K562 (cell line): ENCODE data around the gene PDLIM7. TPM values are rescaled to one million over a fixed set of nuclear protein-coding genes. Genes with fewer than 3 reads are reported as not detected.

ENCODE experiments used
- BHLHE40 ChIP-seq: IDR thresholded peaks from 2 replicates; pipeline ENCODE4 v1.6.1; 2011; ENCODE audit warnings: low read length, improper control_type of control experiment
- BRD4 ChIP-seq: fragments of 200-600 bp; sonication (generic); IDR thresholded peaks from 2 replicates; pipeline ENCODE4 v1.6.1; 2017; ENCODE audit warnings: inconsistent platforms
- CEBPZ ChIP-seq: fragments of 150-350 bp; IDR thresholded peaks from 2 replicates; pipeline ENCODE4 v1.6.1; 2014; ENCODE audit warnings: low read depth, mild to moderate bottlenecking, low read length, borderline replicate concordance
- CSDE1 ChIP-seq, 2 experiments: fragments of 450-650 bp; IDR thresholded peaks; 2 replicates each; pipeline ENCODE4 v1.6.1; 2016; ENCODE audit warnings: mild to moderate bottlenecking in 1 of 2
- MITF ChIP-seq: IDR thresholded peaks from 2 replicates; pipeline ENCODE4 v1.6.1; 2014; ENCODE audit warnings: antibody characterized with exemption
- NFYB ChIP-seq: IDR thresholded peaks from 2 replicates; pipeline ENCODE4 v1.6.1; 2011; ENCODE audit warnings: mild to moderate bottlenecking, moderate library complexity; ENCODE audit not compliant: insufficient read length; ENCODE audit errors: extremely low read depth
- NR2F6 ChIP-seq: fragments of 450-650 bp; formaldehyde crosslinking; IDR thresholded peaks from 2 replicates; pipeline ENCODE4 v1.4.0; 2020; ENCODE audit warnings: mild to moderate bottlenecking
- TEAD4 ChIP-seq, 2 experiments: sonication (generic) in 1 of 2; formaldehyde crosslinking in 1 of 2; IDR thresholded peaks; 2 replicates each; pipeline versions ENCODE4 v1.6.1 to v1.8.0; 2012 to 2022; ENCODE audit warnings: borderline replicate concordance in 1 of 2, inconsistent platforms in 1 of 2, low read length in 1 of 2, mild to moderate bottlenecking in 1 of 2, missing genetic modification reagents in 1 of 2
- THRAP3 ChIP-seq: fragments of 450-650 bp; IDR thresholded peaks from 2 replicates; pipeline ENCODE4 v1.6.1; 2016; ENCODE audit warnings: mild to moderate bottlenecking, inconsistent platforms, borderline replicate concordance
- ZBED1 ChIP-seq: IDR thresholded peaks from 2 replicates; pipeline ENCODE4 v1.6.1; 2014
- ZNF212 ChIP-seq: fragments of 450-650 bp; formaldehyde crosslinking; IDR thresholded peaks from 2 replicates; pipeline ENCODE4 v1.4.0; 2020; ENCODE audit warnings: mild to moderate bottlenecking
- polyA plus RNA-seq, 8 experiments: library from polyadenylated mRNA; depleted of rRNA in 4 of 8; stranded (reverse) in 5 of 8; unstranded in 3 of 8; fragments of >200 nt; fragmentation: Nextera tagmentation in 2 of 8; fragmentation: Illumina TruSeq in 1 of 8; extraction: Ambion mirVana in 2 of 8; extraction: Trizol in 1 of 8; gene quantifications; 2 replicates each; pipeline versions ENCODE4 v1.2.1 to v1.2.3, GENCODE V29; 2011 to 2014; ENCODE audit warnings: inconsistent platforms in 1 of 8, missing spikeins in 1 of 8
- total RNA-seq, 7 experiments: library from RNA; depleted of rRNA in 6 of 7; stranded (reverse); fragments of >200 nt in 6 of 7; fragmentation: Illumina TruSeq in 2 of 7; extraction: Trizol in 2 of 7; gene quantifications; 2 replicates each; pipeline versions ENCODE4 v1.2.1 to v1.2.3, GENCODE V29; 2011 to 2021; ENCODE audit warnings: low replicate concordance in 1 of 7
- TF ChIP-seq, protein P1 (sequence below), 2 experiments: fragments of 450-650 bp; IDR thresholded peaks; 2 replicates each; pipeline ENCODE4 v1.6.1; 2016
- TF ChIP-seq, protein P2 (sequence below): fragments of 450-650 bp; IDR thresholded peaks from 2 replicates; pipeline ENCODE4 v1.6.1; 2018; ENCODE audit not compliant: partially characterized antibody
- TF ChIP-seq, protein P3 (sequence below): fragments of 250-450 bp; sonication (Bioruptor Pico); IDR thresholded peaks from 2 replicates; pipeline ENCODE4 v1.8.0; 2022; ENCODE audit warnings: moderate library complexity, mild to moderate bottlenecking, inconsistent platforms

PDLIM7 gene
- total and polyA plus RNA-seq, 9 of the 15 experiments (the other 6 are each of a cell fraction or from before 2014, with no cell fraction given): 2.1 to 124 (median 32.6) TPM

DNA sequence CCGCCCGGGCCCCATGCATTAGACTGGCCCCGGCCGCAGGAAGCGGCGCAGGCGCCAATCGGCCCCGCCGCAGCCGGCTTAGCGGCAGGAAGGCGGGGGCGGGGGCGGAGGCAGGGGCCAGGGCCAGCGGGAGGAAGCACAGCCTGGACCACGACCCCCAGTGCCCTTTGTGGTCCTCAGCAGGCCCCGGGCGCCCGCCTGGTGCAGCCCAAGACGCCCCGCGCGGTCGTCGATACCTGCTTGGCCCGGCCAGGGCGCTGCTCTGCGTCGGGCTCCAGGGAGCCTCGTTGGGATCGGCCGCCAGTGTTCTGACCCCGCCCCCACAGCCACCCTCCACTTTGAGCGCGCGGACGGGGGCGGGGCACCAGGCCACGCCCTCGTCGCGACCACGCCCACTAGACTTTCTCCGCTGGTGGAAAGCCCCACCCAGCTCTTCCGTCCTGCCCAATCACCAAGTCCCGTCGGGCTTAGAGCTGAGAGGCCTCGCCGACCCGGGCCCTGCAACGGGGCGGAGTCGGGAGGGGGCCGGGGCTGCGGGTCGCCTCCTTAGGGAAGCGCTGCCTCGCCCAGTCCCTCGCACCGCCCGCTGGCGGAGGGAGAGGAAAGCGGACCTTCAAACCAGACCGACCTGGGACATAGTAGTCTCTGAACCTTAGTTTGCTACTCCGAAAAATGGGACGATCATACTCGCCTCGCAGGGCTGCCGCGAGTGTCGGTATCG is at the start of gene PDLIM7 (continued):
- peak; percentile 36 for TF ChIP-seq TEAD4 (IDR thresholded peaks at IDR 0.05; ENCODE audit: low read length)
- TF ChIP-seq TEAD4 (CRISPR knock-in tag; IDR thresholded peaks at IDR 0.05; ENCODE audit: borderline replicate concordance): no peak
- TF ChIP-seq THRAP3: no peak
- TF ChIP-seq, protein P1, sequence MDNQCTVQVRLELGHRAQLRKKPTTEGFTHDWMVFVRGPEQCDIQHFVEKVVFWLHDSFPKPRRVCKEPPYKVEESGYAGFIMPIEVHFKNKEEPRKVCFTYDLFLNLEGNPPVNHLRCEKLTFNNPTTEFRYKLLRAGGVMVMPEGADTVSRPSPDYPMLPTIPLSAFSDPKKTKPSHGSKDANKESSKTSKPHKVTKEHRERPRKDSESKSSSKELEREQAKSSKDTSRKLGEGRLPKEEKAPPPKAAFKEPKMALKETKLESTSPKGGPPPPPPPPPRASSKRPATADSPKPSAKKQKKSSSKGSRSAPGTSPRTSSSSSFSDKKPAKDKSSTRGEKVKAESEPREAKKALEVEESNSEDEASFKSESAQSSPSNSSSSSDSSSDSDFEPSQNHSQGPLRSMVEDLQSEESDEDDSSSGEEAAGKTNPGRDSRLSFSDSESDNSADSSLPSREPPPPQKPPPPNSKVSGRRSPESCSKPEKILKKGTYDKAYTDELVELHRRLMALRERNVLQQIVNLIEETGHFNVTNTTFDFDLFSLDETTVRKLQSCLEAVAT (IDR thresholded peaks at IDR 0.05): peak; percentile 9 to 26; a peak in 1 of 4 replicates
- no peak for TF ChIP-seq CSDE1 (IDR thresholded peaks at IDR 0.05)
- peak; percentile 11 for TF ChIP-seq NFYB
- TF ChIP-seq, protein P2, sequence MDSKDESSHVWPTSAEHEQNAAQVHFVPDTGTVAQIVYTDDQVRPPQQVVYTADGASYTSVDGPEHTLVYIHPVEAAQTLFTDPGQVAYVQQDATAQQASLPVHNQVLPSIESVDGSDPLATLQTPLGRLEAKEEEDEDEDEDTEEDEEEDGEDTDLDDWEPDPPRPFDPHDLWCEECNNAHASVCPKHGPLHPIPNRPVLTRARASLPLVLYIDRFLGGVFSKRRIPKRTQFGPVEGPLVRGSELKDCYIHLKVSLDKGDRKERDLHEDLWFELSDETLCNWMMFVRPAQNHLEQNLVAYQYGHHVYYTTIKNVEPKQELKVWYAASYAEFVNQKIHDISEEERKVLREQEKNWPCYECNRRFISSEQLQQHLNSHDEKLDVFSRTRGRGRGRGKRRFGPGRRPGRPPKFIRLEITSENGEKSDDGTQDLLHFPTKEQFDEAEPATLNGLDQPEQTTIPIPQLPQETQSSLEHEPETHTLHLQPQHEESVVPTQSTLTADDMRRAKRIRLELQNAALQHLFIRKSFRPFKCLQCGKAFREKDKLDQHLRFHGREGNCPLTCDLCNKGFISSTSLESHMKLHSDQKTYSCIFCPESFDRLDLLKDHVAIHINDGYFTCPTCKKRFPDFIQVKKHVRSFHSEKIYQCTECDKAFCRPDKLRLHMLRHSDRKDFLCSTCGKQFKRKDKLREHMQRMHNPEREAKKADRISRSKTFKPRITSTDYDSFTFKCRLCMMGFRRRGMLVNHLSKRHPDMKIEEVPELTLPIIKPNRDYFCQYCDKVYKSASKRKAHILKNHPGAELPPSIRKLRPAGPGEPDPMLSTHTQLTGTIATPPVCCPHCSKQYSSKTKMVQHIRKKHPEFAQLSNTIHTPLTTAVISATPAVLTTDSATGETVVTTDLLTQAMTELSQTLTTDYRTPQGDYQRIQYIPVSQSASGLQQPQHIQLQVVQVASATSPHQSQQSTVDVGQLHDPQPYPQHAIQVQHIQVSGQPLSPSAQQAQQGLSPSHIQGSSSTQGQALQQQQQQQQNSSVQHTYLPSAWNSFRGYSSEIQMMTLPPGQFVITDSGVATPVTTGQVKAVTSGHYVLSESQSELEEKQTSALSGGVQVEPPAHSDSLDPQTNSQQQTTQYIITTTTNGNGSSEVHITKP: peak; percentile 80
- TF ChIP-seq ZBED1: peak; percentile 30; the same call in 1 of the 2 replicates
- no peak for TF ChIP-seq BRD4
- TF ChIP-seq MITF: no peak
- TF ChIP-seq, protein P3, sequence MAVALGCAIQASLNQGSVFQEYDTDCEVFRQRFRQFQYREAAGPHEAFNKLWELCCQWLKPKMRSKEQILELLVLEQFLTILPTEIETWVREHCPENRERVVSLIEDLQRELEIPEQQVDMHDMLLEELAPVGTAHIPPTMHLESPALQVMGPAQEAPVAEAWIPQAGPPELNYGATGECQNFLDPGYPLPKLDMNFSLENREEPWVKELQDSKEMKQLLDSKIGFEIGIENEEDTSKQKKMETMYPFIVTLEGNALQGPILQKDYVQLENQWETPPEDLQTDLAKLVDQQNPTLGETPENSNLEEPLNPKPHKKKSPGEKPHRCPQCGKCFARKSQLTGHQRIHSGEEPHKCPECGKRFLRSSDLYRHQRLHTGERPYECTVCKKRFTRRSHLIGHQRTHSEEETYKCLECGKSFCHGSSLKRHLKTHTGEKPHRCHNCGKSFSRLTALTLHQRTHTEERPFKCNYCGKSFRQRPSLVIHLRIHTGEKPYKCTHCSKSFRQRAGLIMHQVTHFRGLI (CRISPR knock-in tag): no peak
- TF ChIP-seq BHLHE40: no peak
- TF ChIP-seq CEBPZ: no peak
- TF ChIP-seq ZNF212 (CRISPR knock-in tag): no peak
- no peak for TF ChIP-seq NR2F6
